GM18868 (cell line): ENCODE results near the gene CDC45.

Source experiments
- ATAC-seq: cut with Tn5 transposase; IDR thresholded peaks from one replicate; pipeline ENCODE4 v1.9.1; 2021; ENCODE audit warnings: mild to moderate bottlenecking, moderate library complexity; ENCODE audit not compliant: unreplicated experiment

CDC45 gene

DNA sequence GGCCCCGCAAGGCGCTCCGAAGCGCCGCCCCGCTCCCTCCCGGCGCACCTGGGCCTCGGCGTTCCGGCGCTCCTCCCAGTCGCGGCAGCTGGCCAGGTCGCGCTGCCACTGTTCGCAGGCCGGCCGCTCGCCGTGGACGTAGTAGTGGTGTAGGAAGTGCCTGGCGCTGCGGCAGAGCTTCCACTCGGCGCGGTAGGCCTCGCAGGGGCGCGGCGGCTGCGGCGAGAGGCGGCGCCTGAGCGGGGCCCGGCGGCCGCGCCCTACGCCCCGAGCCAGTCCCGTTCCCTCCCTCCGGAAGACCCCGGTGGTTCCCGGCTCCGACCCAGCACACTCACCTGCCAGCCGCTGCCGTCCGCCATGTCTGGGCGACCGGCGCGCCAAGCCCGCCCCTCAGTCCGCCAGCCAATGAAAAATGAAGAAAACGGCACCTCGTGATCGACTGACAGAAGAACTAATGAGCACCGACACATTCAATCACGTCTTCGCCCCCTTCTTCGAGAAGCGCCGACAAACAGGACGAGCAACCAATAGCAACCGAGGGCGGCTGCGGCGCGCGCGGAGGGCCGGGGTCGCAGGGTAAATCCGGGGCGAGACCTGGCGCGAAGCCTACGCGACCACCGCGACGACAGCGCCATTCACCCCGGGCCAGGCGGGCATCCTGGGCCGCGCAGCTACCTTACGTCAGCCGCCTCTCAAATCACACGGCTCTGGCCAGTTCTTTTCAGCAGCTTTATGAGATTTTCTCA lies 32.2 kb upstream of the CDC45 start, which contains the start of gene C22orf39:
Gene C22orf39, minus strand, starts transcription at position 382 of the 746 bp plus-strand sequence. Its CDS starts 23 bp downstream, at position 359.
- peak; percentile 77 for ATAC-seq

DNA sequence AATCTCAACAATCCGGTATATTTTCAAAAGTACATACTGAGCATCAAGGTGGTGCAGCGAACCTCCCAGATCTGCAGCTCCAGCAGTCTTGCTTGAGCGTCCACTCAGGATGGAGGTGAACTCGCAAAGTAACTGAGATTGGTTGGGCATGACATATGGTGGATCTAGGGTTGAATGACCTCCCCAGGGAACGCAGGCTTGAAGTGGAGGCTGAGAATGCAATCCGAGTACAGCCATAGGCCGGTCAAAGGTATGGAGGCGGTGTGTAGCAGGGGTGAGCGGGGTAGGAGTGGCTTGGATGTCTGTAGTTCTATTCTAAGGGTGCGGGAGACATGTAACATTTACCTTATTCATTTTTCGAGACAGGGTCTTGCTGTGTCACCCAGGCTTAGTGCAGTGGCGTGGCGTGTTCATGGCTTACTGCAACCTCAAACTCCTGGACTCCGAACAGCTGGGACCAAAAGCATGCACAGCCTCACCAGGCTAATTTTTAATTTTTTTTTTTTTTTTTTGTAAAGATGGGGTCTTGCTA lies 31.6 kb upstream of the CDC45 start:
- ATAC-seq: peak; percentile 43

DNA sequence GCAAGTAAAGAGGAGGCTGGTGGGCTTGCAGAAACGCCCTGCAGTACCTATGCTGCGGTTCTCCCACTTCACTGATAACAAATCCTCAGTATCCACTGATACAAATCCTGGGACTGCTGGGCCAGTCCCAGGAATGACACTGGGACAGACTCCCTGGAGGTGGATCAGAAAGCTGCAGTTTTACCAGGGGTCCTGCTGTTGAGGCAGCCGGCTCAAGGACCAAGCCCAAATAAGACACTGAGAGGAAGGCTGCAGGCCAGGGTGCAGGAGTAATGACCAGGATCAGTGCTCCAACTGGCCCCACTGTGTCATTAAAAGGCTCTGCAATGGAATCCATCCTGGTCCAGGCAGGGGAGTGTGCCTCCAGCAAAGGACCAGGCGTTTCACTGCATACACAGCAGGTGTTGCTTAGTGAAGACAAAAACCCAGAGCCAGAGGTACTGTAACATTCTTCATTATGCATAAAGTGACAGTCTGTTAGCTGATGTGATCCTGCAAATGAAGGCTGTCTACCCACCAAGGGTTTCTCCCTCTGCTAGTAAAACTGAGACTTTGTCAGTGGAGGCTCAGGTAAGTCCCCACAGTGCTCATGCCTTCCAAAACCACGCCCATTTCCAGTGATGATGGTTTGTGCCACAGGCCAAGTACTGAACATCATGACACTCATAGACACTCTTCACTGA lies 30.8 kb upstream of the CDC45 start:
- ATAC-seq: peak; percentile 45

DNA sequence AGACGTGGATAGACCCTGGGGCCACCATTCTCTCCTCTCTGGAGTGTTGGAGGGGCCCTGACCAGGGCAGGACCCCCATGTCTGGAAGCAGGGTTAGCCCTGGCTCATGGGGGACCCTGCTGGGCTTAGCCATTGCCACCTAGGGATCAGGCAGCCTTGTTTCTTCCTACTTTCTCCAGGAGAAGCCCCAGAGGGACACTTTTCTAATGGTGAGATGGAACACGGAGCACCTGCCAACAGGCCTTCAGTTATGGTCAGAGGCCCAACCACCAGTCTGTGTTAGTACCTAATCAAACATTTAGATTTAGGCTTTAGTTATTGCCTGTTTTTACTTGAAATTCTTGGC lies 30.3 kb upstream of the CDC45 start:
- no peak for ATAC-seq

DNA sequence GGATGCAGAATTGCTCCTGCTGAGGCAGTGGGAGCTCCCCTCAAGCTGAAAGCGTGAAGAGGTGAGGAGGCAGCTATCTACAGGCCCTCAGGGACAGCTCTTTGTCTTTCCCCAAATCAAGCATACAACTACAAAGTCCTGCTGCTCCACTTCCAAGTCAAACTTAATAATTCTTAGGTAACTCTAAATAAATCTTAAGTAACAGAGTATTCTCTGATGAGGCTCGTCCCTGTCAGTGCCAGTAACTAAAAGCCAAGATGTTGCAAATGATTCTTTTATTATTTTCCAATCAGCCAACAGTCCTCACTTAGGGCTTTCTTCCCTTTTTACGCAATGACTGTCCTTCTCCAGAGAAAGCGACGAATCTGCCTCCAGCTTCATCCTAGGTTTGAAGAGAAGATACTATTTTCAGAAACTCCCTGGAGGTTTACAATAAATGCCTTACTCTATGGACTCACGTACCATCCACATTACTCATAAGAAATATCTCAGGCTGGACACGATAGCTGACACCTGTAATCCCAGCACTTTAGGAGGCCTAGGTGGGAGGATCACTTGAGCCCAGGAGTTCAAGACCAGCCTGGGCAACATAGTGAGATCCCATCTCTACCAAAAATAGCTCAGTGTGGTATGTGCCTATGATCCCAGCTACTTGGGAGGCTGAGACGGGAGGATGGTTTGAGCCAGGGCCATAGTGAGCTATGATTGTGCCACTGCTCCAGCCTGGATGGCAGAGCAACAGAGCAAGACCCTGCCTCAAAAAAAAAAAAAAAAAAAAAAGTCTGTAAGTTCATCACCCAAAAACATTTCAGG lies 29.2 kb upstream of the CDC45 start:
- no peak for ATAC-seq

DNA sequence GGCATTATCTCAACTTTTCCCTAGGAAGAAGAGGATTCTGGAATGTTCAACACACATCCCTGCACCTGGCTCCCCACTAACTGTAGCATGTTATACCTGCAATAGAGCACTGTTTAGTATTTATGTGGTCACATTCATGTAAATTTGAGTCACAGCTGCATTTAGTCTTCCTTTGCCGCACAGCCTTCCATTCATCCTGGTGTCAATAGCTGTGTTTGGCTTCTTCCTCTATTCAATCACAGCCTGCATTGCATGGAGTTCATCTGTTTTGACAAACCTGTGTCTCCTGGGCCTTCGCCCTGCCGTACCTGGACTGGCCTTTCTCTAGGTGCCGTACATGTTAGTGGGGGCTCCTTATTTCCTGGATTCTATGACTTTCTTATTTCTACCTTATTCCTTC lies 28.1 kb upstream of the CDC45 start:
- no peak for ATAC-seq

DNA sequence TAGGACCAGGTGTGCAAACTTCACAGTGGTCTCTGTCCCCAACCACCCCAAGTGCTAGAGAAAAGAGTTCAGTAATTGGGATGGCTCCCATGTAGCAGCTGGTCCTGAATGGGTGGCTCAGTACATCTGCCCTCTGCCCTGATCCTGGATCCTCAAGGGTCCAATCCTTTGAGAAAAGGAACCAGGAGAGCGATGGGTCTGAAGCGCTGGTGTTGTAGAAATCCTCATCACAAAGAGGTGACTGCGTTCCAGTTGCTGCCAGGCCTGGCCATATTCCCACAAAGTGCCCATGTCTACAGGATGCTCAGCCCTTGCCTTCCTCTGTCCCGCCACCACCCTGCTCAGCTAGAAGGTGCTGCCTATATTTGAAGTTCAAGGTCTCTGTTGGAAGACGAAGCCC lies 26.0 kb upstream of the CDC45 start:
- no peak for ATAC-seq

DNA sequence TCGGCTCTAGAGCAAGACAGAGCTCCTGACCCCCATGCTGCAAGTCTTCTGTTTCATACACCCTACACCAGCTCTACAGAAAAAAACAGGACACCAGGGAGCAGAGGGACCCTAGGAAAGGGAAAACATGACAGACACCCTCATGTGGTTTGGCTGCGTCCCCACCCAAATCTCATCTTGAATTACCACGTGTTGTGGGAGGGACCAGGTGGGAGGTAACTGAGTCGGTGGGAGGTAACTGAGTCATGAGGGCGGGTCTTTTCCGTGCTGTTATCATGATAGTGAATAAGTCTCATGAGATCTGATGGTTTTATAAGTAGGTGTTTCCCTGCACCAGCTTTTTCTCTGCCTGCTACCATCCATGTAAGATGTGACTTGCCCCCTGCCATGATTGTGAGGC lies 25.6 kb upstream of the CDC45 start:
- ATAC-seq: no peak

DNA sequence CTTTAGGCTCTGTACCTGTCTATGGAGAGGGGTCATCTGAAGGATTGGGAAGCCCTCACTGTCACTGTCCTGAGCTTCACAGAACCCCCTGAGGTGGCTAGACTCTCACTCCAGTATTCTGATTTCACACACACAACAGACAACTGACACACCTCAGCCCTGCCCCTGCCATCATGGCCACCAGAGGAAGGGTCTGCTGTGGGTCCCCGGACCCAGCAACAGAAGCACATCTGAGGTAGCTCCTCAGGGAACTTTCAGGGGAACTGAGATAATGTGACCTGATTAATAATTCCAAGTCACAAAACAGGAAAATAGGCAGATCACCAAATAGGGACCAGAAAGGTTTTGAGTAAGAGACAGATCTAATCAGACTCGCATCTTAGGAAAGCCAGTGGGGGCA lies 24.7 kb upstream of the CDC45 start:
- no peak for ATAC-seq

DNA sequence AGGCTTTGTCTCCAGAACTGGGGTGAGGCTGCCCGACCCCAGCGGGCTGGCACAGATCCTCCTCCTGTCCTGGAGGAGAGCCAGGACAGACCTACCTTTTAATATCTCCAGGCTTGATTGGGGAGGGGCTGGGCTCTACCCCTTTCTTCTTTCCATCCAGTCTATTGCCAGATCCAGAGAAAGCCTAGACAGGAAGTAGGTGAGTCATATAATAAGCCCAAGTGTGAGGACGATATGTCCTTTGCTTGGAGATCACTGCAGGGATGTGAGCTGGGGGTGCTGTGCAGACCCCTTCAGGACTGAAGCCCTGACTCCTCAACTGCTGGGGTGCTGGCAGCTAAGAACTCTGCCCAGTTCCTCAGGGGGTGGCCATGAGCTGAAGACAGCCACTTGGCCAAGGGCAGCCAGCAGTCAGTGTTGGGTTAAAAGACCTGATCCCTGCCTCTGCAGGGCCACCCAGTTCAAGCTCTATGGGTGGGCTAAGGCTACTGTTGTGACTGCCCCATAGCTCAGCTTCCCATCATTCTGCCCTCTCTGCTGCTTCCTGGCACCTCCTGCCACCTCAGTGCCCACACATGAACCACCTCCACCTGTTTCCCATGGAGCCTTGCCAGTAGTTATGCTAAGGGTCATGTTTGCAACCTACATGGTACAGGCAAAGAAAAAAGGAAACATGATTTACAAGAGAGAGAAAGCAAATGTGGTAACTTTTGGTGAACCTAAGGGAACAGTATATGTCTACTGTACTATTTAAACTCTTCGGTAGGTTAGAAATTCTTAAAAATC lies 23.9 kb upstream of the CDC45 start:
- no peak for ATAC-seq

DNA sequence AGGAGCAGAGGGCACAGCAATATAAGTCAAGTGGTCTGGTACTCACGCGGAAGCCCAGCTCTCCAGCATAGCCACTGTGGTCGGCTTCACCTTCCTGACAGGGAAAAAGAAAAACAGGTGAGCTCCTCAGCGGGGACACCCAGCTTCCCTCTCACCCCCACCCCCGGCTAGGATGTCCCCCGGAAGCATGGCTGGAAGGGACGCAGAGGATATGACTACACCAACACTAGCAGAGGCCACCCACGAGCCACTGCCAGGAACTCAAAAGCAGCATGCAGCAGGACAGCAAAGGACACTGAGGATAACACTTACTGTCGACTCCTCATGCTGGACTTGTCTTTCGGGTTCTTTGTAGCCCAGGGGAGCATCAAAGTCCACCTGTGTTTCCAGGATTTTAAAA lies 23.2 kb upstream of the CDC45 start:
- no peak for ATAC-seq

DNA sequence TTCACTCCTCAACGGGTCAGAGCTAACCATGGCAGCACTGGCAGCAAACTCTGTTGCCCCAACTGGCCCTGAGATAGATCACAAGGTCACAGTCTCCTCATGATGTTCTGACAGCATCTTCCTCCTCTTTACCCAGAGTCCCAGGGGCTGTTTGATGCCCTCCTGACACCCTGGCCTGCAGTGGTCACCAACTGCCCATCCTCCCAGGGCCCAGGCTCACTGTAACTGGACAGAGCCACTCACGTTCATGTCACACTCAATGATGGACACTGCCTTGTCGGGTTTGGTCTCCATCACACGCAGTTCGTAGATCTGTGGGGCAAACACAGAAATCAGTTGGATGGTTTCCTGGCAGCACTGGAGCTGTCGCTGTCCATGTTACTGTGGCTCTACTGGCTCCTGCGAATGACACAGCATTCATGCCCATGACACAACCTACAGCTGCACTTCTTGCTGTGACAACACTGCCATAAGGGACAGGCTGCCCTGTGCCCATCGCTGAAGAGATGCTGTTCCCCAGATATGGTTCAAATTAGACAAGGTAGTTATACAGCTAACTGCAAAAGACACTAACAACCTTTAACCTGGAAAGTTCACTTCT lies 21.8 kb upstream of the CDC45 start:
- no peak for ATAC-seq

DNA sequence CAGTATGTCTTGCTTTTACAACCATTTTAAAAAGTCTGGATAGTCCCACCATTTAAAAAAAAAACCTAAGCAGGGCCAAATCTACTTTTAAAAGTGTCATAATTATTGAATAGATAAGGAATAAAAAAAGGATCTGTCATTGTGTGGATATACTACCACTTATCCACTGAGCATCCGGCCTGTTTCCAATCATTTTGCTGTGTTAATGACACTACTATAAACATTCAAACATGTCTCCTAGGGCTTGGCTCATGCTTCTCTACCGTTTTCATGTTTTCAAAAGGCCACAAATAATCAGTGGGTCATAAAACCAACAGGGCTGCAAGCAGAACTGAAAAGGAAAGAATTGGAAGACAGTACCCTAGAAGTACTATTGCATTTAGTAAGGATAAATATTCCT lies 19.7 kb upstream of the CDC45 start:
- ATAC-seq: no peak

DNA sequence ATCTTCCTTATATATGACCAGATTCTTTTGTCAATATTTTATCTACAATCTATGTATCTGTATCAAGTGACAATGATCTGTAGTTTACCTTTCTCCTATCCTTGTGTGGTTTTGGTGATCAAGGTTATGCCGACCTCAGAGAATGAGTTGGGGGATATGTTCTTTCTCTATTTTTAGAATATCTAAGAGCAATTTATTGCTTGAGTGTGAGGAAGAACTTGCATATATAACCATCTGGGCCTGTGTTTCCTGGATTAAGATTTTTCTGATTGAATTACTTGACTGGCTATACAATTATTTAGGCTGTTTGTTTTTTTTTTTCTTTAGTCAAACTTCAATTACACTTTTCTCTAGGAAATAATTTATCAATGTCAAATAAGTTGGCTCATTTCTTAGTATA lies 18.2 kb upstream of the CDC45 start:
- no peak for ATAC-seq

DNA sequence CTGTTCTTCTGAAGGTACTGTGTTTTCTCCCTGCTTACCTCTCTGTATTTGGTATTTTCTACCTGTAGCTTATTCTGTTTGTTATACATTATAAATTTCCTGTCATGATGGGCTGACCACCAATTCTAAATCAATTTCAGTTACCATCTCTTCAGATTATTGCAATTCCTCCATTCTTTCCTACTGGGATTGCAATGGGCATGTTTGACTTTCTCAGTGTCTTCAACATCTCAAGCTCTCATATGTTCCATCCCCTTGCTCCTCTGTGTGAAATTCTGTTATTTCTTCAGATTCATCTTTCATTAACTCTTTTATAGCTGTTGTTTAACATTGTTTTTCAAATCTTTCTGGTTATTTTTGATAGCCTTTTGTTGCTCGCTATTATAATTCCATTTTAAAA lies 16.7 kb upstream of the CDC45 start:
- ATAC-seq: no peak

DNA sequence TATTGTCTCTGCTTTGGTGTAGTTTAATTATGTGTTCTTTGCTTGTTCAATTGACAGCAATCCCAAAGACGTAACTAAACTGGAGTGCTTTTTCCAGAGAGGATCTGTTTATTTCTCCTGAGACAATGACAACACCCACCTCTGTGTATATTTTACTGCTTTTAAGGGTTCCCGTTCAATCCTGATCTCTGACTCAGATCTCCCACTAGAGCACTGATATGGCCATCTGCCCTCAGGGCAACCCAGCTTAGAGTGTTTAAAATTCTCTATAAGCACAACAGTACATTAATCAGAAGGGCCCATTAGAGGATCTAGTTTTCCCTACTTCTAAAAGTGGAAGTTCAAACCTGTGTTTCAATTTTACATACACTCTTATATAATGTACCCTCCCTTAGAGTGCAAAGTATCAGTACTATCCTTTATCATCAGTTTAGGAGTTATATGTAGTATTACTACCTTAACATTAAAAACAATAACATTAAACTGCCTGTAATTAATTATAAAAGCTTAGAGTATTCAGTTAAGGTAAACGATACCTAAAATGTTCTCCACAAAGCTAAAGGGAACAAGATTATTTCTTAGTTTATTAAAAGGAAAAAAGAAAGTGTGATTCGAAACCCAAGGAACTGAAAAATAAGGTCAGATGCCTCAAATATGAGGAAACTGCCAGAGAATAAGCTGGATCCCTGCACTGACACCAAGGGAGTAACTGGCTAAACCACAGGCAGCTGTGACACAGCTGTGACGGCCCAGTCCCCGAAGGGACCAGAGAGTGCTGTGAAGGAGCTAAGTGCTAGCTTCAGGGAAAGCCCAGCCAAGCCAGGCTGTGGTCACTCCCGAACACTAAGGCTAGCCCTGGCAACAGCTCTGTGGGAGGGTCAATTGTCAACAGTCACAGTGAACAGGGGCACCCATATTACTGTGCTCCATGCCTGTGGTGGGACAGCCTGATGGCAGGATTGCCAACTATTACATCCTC lies 15.9 kb upstream of the CDC45 start:
- no peak for ATAC-seq

DNA sequence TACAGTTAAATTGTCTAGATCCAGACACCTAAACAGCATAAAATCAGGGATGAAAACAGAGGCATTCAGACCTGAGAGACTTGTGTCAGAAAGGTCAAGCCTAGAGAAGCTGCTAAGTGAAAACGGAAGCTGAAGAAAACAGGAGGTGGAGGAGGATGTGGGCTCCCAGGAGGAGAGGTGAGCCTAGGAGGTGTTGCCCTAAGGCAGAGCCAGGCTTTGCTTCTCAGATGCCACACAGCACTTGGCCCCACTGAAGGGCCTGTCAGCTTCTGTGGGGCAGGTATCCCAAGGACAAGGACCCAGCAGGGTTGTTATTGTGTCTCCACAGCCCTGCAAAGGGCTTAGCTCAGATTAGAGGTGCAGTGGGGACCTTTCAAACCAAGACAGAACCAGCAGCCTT lies 15.2 kb upstream of the CDC45 start:
- ATAC-seq: no peak

DNA sequence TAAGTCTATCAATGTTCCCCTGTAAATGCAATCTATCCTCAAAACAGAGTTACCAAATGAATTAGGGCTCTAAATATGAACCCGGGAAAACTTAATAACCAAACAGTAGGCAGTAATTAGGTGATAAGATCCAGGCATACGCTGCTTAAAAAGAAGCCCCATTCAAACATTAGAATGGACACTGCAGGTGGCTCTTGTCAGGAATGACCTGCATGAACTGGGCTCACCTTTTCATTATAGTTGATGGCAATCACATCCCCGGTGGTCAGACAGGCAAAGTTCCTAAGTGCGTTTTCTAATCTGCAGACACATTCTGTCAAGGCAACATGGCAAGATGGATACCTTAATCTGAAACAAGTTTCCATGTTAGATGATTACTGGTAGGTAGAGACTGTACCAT lies 14.7 kb upstream of the CDC45 start:
- no peak for ATAC-seq

DNA sequence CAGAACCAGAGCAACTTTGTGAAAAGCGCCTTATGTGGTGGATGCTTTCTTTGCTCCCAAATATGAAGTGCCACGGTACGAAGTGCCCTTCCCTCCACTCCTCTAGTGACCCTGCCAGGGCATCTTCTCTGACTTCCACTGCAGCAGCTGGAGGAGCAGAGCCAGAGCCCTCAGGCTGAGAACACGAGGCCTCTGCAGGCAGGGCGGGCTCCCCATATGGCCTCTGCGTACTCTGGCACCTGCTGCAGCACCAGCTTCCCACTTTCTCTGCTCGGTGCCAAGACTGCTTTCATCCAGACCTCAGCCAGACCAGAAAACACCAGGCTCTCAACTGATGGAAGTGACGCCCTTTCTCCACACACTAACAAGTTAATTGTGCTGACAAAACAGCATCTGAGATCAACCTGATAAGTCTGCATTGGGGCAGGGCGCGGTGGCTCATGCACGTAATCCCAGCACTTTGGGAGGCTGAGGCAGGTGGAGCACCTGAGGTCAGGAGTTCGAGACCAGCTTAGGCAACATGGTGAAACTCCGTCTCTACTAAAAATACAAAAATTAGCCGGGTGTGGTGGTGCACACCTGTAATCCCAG lies 13.5 kb upstream of the CDC45 start:
- ATAC-seq: no peak
